HepG2 (cell line): ENCODE measurements around the gene HLA-DOA. TPM values are rescaled to one million over a fixed set of nuclear protein-coding genes. Genes with fewer than 3 reads are reported as not detected.
A peak's percentile ranks its signal among the peaks of the same experiment; 100 is the strongest.

ENCODE experiments used
- ATF7 ChIP-seq, 2 experiments: fragments of 450-650 bp in 1 of 2; sonication (generic) in 1 of 2; formaldehyde crosslinking in 1 of 2; IDR thresholded peaks; 2 replicates each; pipeline versions ENCODE4 v1.4.0 to v1.6.1; 2016 to 2020; ENCODE audit warnings: antibody characterized with exemption in 1 of 2, mild to moderate bottlenecking in 1 of 2, missing genetic modification reagents in 1 of 2
- GMEB1 ChIP-seq: sonication (generic); formaldehyde crosslinking; IDR thresholded peaks from 2 replicates; pipeline ENCODE4 v1.5.1; 2020; ENCODE audit warnings: missing genetic modification reagents, mild to moderate bottlenecking, borderline replicate concordance
- MXD4 ChIP-seq: IDR thresholded peaks from 2 replicates; pipeline ENCODE4 v1.6.1; 2016; ENCODE audit warnings: mild to moderate bottlenecking, missing biosample characterization, missing genetic modification reagents
- NR2F2 ChIP-seq: IDR thresholded peaks from 2 replicates; pipeline ENCODE4 v1.6.1; 2012; ENCODE audit warnings: low read depth, inconsistent platforms, borderline replicate concordance
- ZFYVE20 ChIP-seq: sonication (generic); formaldehyde crosslinking; IDR thresholded peaks from 2 replicates; pipeline ENCODE4 v1.8.0; 2023; ENCODE audit warnings: low read depth, mild to moderate bottlenecking, moderate library complexity, missing genetic modification reagents, borderline replicate concordance
- ZNF572 ChIP-seq: sonication (generic); formaldehyde crosslinking; IDR thresholded peaks from 2 replicates; pipeline ENCODE4 v1.5.1; 2020; ENCODE audit warnings: mild to moderate bottlenecking, missing genetic modification reagents
- ZNF576 ChIP-seq: sonication (generic); formaldehyde crosslinking; IDR thresholded peaks from 2 replicates; pipeline ENCODE4 v1.4.0; 2020; ENCODE audit warnings: mild to moderate bottlenecking, missing genetic modification reagents
- polyA plus RNA-seq, 8 experiments: library from polyadenylated mRNA; depleted of rRNA in 3 of 8; stranded (reverse) in 7 of 8; unstranded in 1 of 8; fragments of >200 nt; fragmentation: Illumina TruSeq in 4 of 8; extraction: Trizol in 4 of 8; gene quantifications; 2 replicates each; pipeline versions ENCODE4 v1.2.1 to v1.2.3, GENCODE V29; 2011 to 2016; ENCODE audit warnings: low read depth in 4 of 8, missing spikeins in 1 of 8, mixed read lengths in 1 of 8; ENCODE audit not compliant: insufficient read depth in 1 of 8
- total RNA-seq, 5 experiments: library from RNA; depleted of rRNA; stranded (reverse); fragments of >200 nt; fragmentation: Illumina TruSeq; extraction: Trizol; gene quantifications; 2 replicates each; pipeline ENCODE4 v1.2.3, GENCODE V29; 2016; ENCODE audit warnings: low read depth in 1 of 5
- TF ChIP-seq, protein P1 (sequence below): sonication (generic); formaldehyde crosslinking; IDR thresholded peaks from 2 replicates; pipeline ENCODE4 v1.8.0; 2022; ENCODE audit warnings: mild to moderate bottlenecking, missing genetic modification reagents, borderline replicate concordance
- TF ChIP-seq, protein P2 (sequence below), 2 experiments: sonication (generic) in 1 of 2; formaldehyde crosslinking in 1 of 2; IDR thresholded peaks; 2 replicates each; pipeline versions ENCODE4 v1.5.1 to v1.6.1; 2011 to 2020; ENCODE audit warnings: borderline replicate concordance in 1 of 2, low read depth in 1 of 2, low read length in 1 of 2, mild to moderate bottlenecking in 1 of 2, missing genetic modification reagents in 1 of 2, moderate library complexity in 1 of 2
- TF ChIP-seq, protein P3 (sequence below), 2 experiments: sonication (generic) in 1 of 2; formaldehyde crosslinking in 1 of 2; IDR thresholded peaks; 2 replicates each; pipeline versions ENCODE4 v1.6.1 to v1.9.0; 2014 to 2022; ENCODE audit warnings: antibody characterized with exemption in 1 of 2, borderline replicate concordance in 1 of 2, inconsistent platforms in 1 of 2, low read depth in 1 of 2, missing genetic modification reagents in 1 of 2

HLA-DOA gene
- total and polyA plus RNA-seq, 2 of the 13 experiments (the other 11 are each of a cell fraction or from before 2014, with no cell fraction given), result 0.03 to 0.09 TPM

- TF ChIP-seq ATF7 (IDR thresholded peaks at IDR 0.05) (no peak), ATF7 (CRISPR knock-in tag; IDR thresholded peaks at IDR 0.05) (no peak; the same call in 1 of the 2 replicates), GMEB1 (CRISPR knock-in tag) (no peak; the same call in 1 of the 2 replicates), MXD4 (CRISPR knock-in tag) (peak; percentile 50; the same call in 1 of the 2 replicates), ZFYVE20 (CRISPR knock-in tag) (no peak), ZNF572 (CRISPR knock-in tag) (peak; percentile 78; the same call in 1 of the 2 replicates), ZNF576 (CRISPR knock-in tag) (peak; percentile 62; the same call in 1 of the 2 replicates), NR2F2 (no peak)
- TF ChIP-seq, protein P1, sequence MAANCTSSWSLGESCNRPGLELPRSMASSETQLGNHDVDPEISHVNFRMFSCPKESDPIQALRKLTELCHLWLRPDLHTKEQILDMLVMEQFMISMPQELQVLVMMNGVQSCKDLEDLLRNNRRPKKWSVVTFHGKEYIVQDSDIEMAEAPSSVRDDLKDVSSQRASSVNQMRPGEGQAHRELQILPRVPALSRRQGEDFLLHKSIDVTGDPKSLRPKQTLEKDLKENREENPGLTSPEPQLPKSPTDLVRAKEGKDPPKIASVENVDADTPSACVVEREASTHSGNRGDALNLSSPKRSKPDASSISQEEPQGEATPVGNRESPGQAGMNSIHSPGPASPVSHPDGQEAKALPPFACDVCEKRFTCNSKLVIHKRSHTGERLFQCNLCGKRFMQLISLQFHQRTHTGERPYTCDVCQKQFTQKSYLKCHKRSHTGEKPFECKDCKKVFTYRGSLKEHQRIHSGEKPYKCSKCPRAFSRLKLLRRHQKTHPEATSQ (CRISPR knock-in tag), result no peak; the same call in 1 of the 2 replicates
- TF ChIP-seq, protein P2, sequence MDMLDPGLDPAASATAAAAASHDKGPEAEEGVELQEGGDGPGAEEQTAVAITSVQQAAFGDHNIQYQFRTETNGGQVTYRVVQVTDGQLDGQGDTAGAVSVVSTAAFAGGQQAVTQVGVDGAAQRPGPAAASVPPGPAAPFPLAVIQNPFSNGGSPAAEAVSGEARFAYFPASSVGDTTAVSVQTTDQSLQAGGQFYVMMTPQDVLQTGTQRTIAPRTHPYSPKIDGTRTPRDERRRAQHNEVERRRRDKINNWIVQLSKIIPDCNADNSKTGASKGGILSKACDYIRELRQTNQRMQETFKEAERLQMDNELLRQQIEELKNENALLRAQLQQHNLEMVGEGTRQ (IDR thresholded peaks at IDR 0.05; ENCODE audit: low read depth, low read length), result peak; percentile 9; the same call in 1 of the 2 replicates
- TF ChIP-seq, protein P2 (CRISPR knock-in tag; IDR thresholded peaks at IDR 0.05; ENCODE audit: borderline replicate concordance), result peak; percentile 27
- TF ChIP-seq, protein P3, sequence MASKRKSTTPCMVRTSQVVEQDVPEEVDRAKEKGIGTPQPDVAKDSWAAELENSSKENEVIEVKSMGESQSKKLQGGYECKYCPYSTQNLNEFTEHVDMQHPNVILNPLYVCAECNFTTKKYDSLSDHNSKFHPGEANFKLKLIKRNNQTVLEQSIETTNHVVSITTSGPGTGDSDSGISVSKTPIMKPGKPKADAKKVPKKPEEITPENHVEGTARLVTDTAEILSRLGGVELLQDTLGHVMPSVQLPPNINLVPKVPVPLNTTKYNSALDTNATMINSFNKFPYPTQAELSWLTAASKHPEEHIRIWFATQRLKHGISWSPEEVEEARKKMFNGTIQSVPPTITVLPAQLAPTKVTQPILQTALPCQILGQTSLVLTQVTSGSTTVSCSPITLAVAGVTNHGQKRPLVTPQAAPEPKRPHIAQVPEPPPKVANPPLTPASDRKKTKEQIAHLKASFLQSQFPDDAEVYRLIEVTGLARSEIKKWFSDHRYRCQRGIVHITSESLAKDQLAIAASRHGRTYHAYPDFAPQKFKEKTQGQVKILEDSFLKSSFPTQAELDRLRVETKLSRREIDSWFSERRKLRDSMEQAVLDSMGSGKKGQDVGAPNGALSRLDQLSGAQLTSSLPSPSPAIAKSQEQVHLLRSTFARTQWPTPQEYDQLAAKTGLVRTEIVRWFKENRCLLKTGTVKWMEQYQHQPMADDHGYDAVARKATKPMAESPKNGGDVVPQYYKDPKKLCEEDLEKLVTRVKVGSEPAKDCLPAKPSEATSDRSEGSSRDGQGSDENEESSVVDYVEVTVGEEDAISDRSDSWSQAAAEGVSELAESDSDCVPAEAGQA (IDR thresholded peaks at IDR 0.05; ENCODE audit: low read depth), result no peak
- TF ChIP-seq, protein P3 (CRISPR knock-in tag; IDR thresholded peaks at IDR 0.05; ENCODE audit: borderline replicate concordance), result no peak
These were observed 40.3 kb downstream of the HLA-DOA start (continued) for GRCh38 chr6:32968867-32969684.
